ENCODE measurements around the gene ACTRT2.

Gene ACTRT2

GRCh38 chr1:3021233-3021671 is at the start of gene ACTRT2:
Gene ACTRT2 (plus strand): TSS chr1:3021467. CDS start chr1:3021687, 220 bp downstream.
- no peak for DNase-seq (ENCODE audit: low spot score)

GRCh38 chr1:2971609-2972008 is 49.7 kb upstream of the ACTRT2 start:
- no peak for DNase-seq (ENCODE audit: low spot score)

- DNase-seq (ENCODE audit: low spot score): no peak
Observed at GRCh38 chr1:2972011-2972878, 49.0 kb upstream of the ACTRT2 start.

DNA sequence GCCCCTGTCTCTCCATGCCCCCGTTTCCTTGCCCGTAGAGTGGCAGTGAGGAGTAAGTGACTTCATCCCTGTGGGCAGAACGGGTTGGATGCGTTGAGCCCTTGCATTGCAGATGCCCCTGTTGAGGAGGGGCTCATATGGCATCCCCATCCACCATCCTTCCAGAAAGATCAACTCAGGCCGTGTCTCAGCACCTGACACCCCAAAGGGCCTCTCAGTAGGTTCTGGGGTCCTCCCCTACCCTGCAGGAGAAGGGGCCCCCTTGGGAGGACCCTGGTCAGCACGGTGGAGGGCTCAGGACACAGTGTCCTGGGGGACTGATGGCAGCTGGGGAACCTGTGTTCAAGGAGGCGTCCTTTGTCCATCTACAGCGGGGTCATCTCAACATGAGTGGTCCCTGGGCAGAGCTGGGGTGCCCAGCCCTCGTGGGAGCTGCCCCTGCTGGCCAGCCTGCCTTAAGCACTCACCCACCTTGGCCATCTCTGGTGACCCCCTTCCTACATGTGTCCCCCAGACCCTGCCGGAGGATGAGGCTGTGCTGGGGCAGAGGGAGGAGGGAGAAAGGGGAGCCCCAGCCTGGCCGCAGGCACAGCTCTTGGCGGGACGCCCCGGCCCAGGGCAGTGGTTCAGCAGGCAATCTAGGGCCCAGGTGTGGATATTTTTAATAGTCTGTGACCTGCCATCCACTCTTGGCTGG is 48.2 kb upstream of the ACTRT2 start:
- DNase-seq (ENCODE audit: low spot score): no peak

DNA sequence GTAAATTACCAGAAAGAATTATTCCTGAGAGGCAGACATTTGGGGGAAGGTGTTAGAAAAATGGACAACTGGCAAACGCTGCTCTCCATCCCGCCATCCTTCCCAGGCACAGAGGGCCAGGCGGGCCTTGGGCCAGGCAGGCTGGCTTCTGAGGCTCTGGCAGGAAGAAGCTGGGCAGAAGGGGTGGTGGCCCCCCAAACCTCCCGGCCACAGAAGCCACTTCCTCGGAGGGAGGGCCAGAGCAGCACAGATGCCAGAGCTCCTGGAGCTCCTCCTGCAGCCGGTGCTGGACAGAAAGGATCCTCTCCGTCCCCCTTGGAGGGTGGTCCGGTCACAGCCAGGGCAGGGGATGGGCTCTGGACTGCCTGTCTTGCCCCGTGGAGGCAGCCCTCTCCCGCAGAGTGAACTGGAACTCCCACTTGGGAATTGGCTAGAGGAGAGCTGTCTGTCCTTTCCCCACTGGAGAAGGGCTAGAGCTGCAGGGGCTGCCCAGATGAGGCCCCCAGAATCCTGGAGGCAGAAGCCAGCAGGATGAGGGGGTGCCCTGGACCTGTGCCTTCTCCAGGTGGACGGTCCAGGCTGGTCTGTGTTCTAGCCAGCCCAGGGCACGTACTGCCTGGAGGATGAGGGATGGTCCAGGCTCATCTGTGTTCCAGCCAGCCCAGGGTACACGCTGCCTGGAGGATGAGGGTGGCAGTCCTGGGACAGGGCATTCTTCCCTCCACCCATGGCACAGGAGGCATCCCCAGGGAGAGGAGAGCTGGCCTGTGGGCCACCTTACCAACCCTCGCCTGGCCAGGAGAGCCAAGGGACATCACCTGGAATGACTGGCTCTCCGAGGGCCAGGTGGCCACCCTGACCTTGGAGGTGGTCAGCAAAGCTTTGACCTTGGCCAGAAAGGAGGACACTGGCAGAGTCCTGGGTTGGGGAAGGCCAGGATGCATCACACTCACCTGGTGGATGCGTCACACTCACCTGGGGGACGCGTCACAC is 47.4 kb upstream of the ACTRT2 start:
- no peak for DNase-seq (ENCODE audit: low spot score)

GRCh38 chr1:2974701-2975301 is 46.5 kb upstream of the ACTRT2 start:
- DNase-seq (ENCODE audit: low spot score): no peak

- DNase-seq (ENCODE audit: low spot score): no peak
Observed at GRCh38 chr1:2975466-2976179, 45.6 kb upstream of the ACTRT2 start.

- no peak for DNase-seq (ENCODE audit: low spot score)
Observed at GRCh38 chr1:2976180-2976562, 45.1 kb upstream of the ACTRT2 start.

GRCh38 chr1:2977886-2978611 is 43.2 kb upstream of the ACTRT2 start:
- no peak for DNase-seq (ENCODE audit: low spot score)

- no peak for DNase-seq (ENCODE audit: low spot score)
Observed at GRCh38 chr1:2978691-2979190, 42.5 kb upstream of the ACTRT2 start.

GRCh38 chr1:2979191-2980072 is 41.8 kb upstream of the ACTRT2 start:
- DNase-seq (ENCODE audit: low spot score): no peak

DNA sequence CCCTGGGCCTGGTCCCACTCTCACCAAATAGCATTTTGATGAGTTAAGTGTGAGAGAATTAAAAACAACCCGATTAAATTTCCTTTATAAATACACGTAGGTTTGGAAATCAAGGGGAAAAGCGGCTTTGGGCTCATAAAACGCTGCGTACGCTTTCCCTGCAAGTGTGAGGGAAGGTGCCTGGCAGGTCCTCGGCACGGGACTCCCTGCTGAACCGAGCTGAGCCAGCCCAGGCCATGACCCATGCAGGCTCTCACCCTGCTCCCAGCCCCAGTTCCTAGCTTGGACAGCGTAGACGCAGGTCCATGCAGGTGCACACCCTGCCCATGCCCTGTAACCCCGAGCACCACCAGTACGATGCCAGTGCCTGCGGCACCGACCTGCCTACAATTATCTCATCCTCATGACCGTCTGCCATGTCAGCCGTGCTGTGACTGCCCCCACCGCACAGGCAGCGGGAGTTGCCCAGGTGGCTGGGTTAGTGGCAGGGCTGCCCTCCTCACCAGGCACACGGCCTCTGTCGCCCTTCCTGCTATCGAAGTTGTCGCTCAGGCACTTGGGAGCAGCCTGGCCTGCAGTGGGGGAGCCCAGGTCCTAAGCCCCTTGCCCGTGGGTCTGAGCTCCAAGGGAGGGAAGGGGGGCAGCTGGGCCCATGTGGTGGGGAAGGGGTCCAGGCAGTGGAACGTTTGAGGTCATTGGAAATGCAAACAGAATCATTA is 41.0 kb upstream of the ACTRT2 start:
- no peak for DNase-seq (ENCODE audit: low spot score)

DNA sequence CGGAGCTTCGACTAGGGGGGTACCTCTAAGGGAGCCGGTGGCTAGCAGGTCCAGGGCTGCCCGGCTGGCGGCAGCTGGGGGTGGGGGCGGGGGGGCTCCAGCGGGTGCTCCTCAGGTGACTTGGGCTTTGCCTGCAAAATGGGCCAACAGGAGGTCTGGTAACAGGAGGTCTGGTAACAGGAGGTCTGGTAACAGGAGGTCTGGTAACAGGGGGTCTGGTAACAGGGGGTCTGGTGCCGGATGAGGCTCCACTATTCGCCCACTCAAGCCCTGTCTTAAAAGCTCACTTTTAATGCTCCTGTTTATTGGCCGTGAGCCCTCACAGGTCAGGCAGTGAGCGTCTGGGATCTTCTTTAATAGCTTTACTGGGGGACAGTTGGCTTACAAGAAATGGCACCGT is 40.4 kb upstream of the ACTRT2 start:
- DNase-seq (ENCODE audit: low spot score): no peak

GRCh38 chr1:2981388-2981787 is 39.9 kb upstream of the ACTRT2 start:
- DNase-seq (ENCODE audit: low spot score): no peak

GRCh38 chr1:2981981-2982614 is 39.2 kb upstream of the ACTRT2 start:
- DNase-seq (ENCODE audit: low spot score): no peak

- no peak for DNase-seq (ENCODE audit: low spot score)
Observed at GRCh38 chr1:2982615-2983318, 38.5 kb upstream of the ACTRT2 start.

GRCh38 chr1:2983319-2983705 is 38.0 kb upstream of the ACTRT2 start:
- no peak for DNase-seq (ENCODE audit: low spot score)
